Subcutaneous abdominal adipose tissue (tissue), 5 donors: Measurements from ENCODE around the gene SLC29A3.
"Not testable (repeated sequence)": the region's sequence is repeated elsewhere in the genome, so short reads cannot be mapped to it uniquely, and the experiment has no call there.

Source experiments
- H3K27ac ChIP-seq: one replicate; pipeline ENCODE4 v1.7.0; 2013; ENCODE audit warnings: low read depth, mild to moderate bottlenecking, inconsistent platforms, low read length, moderate library complexity
- H3K27me3 ChIP-seq, 5 donors: one replicate each; pipeline ENCODE4 v1.7.0; 2013; ENCODE audit warnings: low read length in 5 of 5, inconsistent platforms in 1 of 5; ENCODE audit not compliant: control insufficient read depth in 5 of 5, insufficient read depth in 4 of 5
- H3K36me3 ChIP-seq, 5 donors: one replicate each; pipeline ENCODE4 v1.7.0; 2013; ENCODE audit warnings: low read length in 5 of 5; ENCODE audit not compliant: control insufficient read depth in 5 of 5, insufficient read depth in 5 of 5
- H3K4me1 ChIP-seq, 5 donors: one replicate each; pipeline ENCODE4 v1.7.0; 2013; ENCODE audit warnings: low read length in 5 of 5, mild to moderate bottlenecking in 3 of 5, moderate library complexity in 1 of 5; ENCODE audit not compliant: control insufficient read depth in 5 of 5, insufficient read depth in 5 of 5
- H3K4me3 ChIP-seq, 5 donors: one replicate each; pipeline ENCODE4 v1.7.0; 2013; ENCODE audit warnings: low read length in 5 of 5, low read depth in 1 of 5
- H3K9ac ChIP-seq, 5 donors: one replicate each; pipeline ENCODE4 v1.7.0; 2013; ENCODE audit warnings: low read length in 5 of 5, mild to moderate bottlenecking in 4 of 5, moderate library complexity in 3 of 5
- H3K9me3 ChIP-seq, 5 donors: one replicate each; pipeline ENCODE4 v1.7.0; 2013; ENCODE audit warnings: low read length in 5 of 5; ENCODE audit not compliant: control insufficient read depth in 5 of 5
- donor health status: healthy.
- donor health status: healthy.
- donor health status: healthy.
- donor health status: healthy.
- donor health status: healthy.

SLC29A3 gene

DNA sequence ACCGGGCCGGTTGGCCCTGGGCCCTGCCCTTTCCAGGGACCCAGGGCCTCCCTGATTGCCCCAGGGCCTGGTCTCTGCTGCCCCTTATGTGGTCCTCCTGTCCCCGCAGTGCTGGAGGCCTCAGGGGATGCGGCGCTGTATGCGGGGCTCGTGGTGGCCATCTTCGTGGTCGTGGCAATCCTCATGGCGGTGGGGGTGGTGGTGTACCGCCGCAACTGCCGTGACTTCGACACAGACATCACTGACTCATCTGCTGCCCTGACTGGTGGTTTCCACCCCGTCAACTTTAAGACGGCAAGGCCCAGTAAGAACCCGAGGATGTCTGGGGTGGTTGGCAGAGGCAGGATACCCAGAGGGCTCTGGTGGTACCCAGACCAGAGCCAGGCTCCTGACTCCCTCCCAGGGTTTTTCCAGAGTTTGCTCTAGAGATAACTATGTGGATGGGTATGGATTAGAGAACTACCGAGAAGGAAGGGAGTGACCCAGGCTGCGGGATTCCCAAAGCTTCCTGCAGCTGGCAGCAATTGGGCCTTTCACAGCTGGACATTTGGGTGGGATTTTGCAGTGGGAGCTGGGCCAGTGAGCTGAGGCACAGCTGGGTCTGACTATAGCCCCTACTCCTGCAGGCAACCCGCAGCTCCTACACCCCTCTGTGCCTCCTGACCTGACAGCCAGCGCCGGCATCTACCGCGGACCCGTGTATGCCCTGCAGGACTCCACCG lies 28.1 kb upstream of the SLC29A3 start:
- Histone ChIP-seq H3K9me3 (no peaks in the 10 kb centered on the region), H3K36me3 (peaks cover 0 to 20% (median 6%) of the 10 kb centered on the region in 5 donors), H3K4me1 (peaks cover 3 to 25% (median 12%) of the 10 kb centered on the region in 5 donors)

DNA sequence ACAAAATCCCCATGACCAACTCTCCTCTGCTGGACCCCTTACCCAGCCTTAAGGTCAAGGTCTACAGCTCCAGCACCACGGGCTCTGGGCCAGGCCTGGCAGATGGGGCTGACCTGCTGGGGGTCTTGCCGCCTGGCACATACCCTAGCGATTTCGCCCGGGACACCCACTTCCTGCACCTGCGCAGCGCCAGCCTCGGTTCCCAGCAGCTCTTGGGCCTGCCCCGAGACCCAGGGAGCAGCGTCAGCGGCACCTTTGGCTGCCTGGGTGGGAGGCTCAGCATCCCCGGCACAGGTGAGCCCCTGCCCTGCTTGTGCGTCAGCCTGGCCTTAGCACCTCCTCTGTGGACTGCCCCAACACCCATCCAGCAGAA lies 27.5 kb upstream of the SLC29A3 start:
- Histone ChIP-seq H3K27ac (no peak overlapping the region), H3K27me3 (peaks cover 0 to 6% (median 0%) of the 10 kb centered on the region in 5 donors), H3K36me3 (peaks cover 0 to 23% (median 5%) of the 10 kb centered on the region in 5 donors), H3K9ac (no peak overlapping the region), H3K9me3 (no peaks in the 10 kb centered on the region), H3K4me1 (peaks cover 3 to 25% (median 12%) of the 10 kb centered on the region in 5 donors), H3K4me3 (no peak overlapping the region)

More for the DNA sequence above, 28.1 kb upstream of the SLC29A3 start:
- Histone ChIP-seq H3K27me3 (peaks cover 0 to 3% (median 0%) of the 10 kb centered on the region in 5 donors), H3K9ac (no peak overlapping the region), H3K27ac (no peak overlapping the region), H3K4me3 (no peak overlapping the region)

DNA sequence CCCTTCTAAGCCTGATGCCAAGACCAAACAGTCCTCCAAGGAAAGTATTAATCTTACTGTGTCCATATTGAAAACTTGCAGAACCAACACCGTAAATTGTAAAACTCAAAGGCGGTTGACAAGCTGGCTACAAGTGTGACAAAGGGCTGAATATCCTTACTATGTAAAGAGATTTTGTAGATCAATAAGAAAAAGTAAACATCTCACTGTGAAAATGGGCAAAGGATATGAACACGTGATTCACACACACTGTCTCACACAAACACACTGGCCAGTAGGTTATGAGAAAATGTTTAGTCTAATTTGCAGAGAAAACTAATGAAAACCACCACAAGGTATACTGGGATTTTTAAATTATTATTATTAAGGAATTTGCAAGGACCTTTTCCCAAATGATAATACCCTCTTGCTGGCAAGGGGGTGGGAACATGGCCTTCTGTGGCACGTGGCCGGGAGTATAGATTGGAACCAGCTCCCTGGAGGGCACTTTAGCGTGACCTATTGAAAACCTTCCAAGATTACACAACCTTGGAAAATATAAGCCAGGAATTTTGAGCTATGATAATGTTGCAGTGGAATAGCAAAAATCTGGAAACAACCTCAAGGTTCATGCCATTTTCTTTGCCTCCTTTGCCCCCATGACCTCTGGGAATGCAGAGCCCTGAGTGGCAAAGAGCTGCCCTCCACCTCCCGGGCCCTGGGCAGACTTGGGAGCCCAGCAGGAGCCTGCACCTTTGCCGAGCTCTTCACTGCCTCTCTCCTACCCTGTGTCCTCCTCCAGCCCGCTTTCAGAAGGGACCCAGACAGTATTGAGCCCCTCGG lies 26.2 kb upstream of the SLC29A3 start:
- Histone ChIP-seq H3K36me3 (peaks cover 0 to 16% (median 2%) of the 10 kb centered on the region in 5 donors), H3K27ac (no peak overlapping the region)

DNA sequence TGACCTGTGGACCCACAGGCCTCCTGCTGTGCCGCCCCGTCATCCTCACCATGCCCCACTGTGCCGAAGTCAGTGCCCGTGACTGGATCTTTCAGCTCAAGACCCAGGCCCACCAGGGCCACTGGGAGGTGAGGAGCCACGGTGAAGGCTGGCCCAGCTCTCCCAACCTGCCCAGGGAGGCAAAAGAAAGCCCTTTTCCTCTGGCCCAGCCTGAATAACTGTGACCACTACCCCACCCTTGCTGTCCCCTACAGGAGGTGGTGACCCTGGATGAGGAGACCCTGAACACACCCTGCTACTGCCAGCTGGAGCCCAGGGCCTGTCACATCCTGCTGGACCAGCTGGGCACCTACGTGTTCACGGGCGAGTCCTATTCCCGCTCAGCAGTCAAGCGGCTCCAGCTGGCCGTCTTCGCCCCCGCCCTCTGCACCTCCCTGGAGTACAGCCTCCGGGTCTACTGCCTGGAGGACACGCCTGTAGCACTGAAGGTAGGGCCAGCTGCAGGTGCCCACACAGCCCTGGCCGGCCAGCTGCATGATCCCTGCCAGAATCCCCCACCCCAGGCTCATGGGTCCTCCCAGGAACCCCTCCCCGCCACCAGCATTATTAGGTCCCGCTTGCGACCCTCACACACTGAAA lies 25.5 kb upstream of the SLC29A3 start:
- Histone ChIP-seq H3K27me3 (peaks cover 0 to 6% (median 0%) of the 10 kb centered on the region in 5 donors), H3K27ac (no peak overlapping the region), H3K4me1 (peaks cover 3 to 25% (median 12%) of the 10 kb centered on the region in 5 donors), H3K36me3 (peaks cover 0 to 14% (median 2%) of the 10 kb centered on the region in 5 donors), H3K4me3 (no peak overlapping the region), H3K9me3 (no peaks in the 10 kb centered on the region), H3K9ac (no peak overlapping the region)

More for the DNA sequence above, 26.2 kb upstream of the SLC29A3 start:
- Histone ChIP-seq H3K9me3 (no peaks in the 10 kb centered on the region), H3K4me3 (no peak overlapping the region), H3K9ac (no peak overlapping the region), H3K4me1 (peaks cover 3 to 25% (median 12%) of the 10 kb centered on the region in 5 donors), H3K27me3 (peaks cover 0 to 6% (median 0%) of the 10 kb centered on the region in 5 donors)

- Histone ChIP-seq H3K9ac (no peak overlapping the region), H3K27ac (no peak overlapping the region), H3K4me3 (no peak overlapping the region), H3K36me3 (peaks cover 0 to 19% (median 2%) of the 10 kb centered on the region in 5 donors), H3K27me3 (peaks cover 0 to 6% (median 0%) of the 10 kb centered on the region in 5 donors), H3K9me3 (no peaks in the 10 kb centered on the region), H3K4me1 (peaks cover 3 to 29% (median 13%) of the 10 kb centered on the region in 5 donors)
These were observed 24.9 kb upstream of the SLC29A3 start for GRCh38 chr10:71294091-71294561.

DNA sequence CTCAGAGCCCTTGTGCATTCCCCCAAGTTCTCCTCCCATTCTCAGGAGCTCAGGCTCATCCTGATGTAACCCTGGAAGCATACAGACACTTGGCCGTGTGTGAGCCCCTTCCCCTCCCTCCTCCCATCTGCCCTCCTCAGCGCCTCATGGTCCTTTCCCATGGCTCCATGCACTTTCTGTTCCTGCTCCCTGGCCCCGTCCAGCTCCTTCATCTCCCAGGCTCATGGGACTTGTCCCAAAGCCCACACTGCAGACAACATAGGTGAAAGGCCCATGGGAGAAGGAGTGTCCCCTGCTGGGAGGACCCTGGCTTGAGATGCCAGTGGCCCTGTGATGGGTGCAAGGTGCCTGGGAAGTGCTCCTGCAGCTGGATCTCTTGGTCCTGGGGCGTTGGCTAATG lies 24.2 kb upstream of the SLC29A3 start:
- H3K27me3 ChIP-seq: peaks cover 0 to 6% (median 0%) of the 10 kb centered on the region in 5 donors
- H3K4me1 ChIP-seq: peaks cover 3 to 25% (median 15%) of the 10 kb centered on the region in 5 donors
- no peak overlapping the region for H3K27ac ChIP-seq
- peaks cover 0 to 20% (median 2%) of the 10 kb centered on the region in 5 donors for H3K36me3 ChIP-seq
- no peak overlapping the region for H3K4me3 ChIP-seq
- no peak overlapping the region for H3K9ac ChIP-seq
- no peaks in the 10 kb centered on the region for H3K9me3 ChIP-seq

- Histone ChIP-seq H3K9me3 (no peaks in the 10 kb centered on the region), H3K27me3 (peaks cover 0 to 6% (median 0%) of the 10 kb centered on the region in 5 donors), H3K9ac (no peak overlapping the region), H3K4me3 (no peak overlapping the region), H3K4me1 (peaks cover 0 to 24% (median 16%) of the 10 kb centered on the region in 5 donors), H3K36me3 (peaks cover 0 to 21% (median 2%) of the 10 kb centered on the region in 5 donors), H3K27ac (no peak overlapping the region)
These were observed 23.4 kb upstream of the SLC29A3 start for GRCh38 chr10:71295641-71296040.

GRCh38 chr10:71296086-71296485 lies 23.0 kb upstream of the SLC29A3 start:
- peaks cover 0 to 24% (median 16%) of the 10 kb centered on the region in 5 donors for H3K4me1 ChIP-seq
- H3K9me3 ChIP-seq: no peaks in the 10 kb centered on the region
- no peak overlapping the region for H3K27ac ChIP-seq
- no peak overlapping the region for H3K4me3 ChIP-seq
- H3K9ac ChIP-seq: no peak overlapping the region
- peaks cover 0 to 6% (median 0%) of the 10 kb centered on the region in 5 donors for H3K27me3 ChIP-seq
- peaks cover 0 to 24% (median 2%) of the 10 kb centered on the region in 5 donors for H3K36me3 ChIP-seq

DNA sequence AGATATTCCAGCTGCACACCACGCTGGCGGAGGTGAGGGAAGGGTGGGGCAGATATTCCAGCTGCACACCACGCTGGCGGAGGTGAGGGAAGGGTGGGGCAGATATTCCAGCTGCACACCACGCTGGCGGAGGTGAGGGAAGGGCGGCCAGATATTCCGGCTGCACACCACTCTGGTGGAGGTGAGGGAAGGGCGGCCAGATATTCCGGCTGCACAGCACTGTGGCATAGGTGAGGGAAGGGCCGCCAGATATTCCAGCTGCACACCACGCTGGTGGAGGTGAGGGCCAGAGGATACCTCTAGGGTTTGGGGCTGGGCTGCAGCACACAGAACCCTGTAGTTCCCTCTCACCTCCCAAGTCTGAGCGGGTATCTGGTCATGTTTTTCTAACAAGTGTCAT lies 22.2 kb upstream of the SLC29A3 start:
- peaks cover 0 to 21% (median 2%) of the 10 kb centered on the region in 5 donors for H3K36me3 ChIP-seq
- not testable (repeated sequence) for H3K27ac ChIP-seq, H3K9me3 ChIP-seq, H3K9ac ChIP-seq, H3K4me3 ChIP-seq, H3K27me3 ChIP-seq
- peaks cover 0 to 24% (median 16%) of the 10 kb centered on the region in 5 donors for H3K4me1 ChIP-seq
